ENCODE data around the gene FDX1. TPM values are rescaled to one million over a fixed set of nuclear protein-coding genes. Genes with fewer than 3 reads are reported as not detected.
A peak's percentile ranks its signal among the peaks of the same experiment; 100 is the strongest.

The FDX1 gene
- total RNA-seq, 1 experiment from 2014 or later = 14.5 TPM

- Histone ChIP-seq H3K27ac (ENCODE audit: low read depth, low read length) (no peak overlapping the region), H4K20me1 (ENCODE audit: insufficient read depth) (no peaks in the 10 kb centered on the region), H3K9me2 (ENCODE audit: insufficient read depth) (no peaks in the 10 kb centered on the region), H3K9ac (ENCODE audit: low read length) (no peak overlapping the region), H3K9me3 (ENCODE audit: control insufficient read depth in 1 of 2, insufficient read depth in 1 of 2, low read depth in 1 of 2, low read length in 2 of 2) (no peaks in the 10 kb centered on the region), H3K4me2 (ENCODE audit: low read length) (peak overlapping the region; percentile 35; the same call in 1 of the 2 replicates), H3K27me3 (ENCODE audit: insufficient read depth, low read length) (no peaks in the 10 kb centered on the region), H3K36me3 (ENCODE audit: control insufficient read depth in 1 of 2, insufficient read depth in 2 of 2, low read length in 2 of 2) (no peaks in the 10 kb centered on the region), H3K79me2 (ENCODE audit: insufficient read depth, low read length) (no peaks in the 10 kb centered on the region), H3K4me3 (replicated peaks in 1 of 2; ENCODE audit: low read depth in 1 of 2, low read length in 2 of 2) (no peak overlapping the region), H3K4me1 (ENCODE audit: control insufficient read depth in 1 of 2, insufficient read depth in 2 of 2, low read length in 2 of 2) (peaks cover 4 to 17% of the 10 kb centered on the region in 2 experiments; a peak in 3 of 4 replicates), H2AFZ (ENCODE audit: low read depth, low read length, poor library complexity, severe bottlenecking) (no peak overlapping the region)
- no TSS peak for BruUV-seq (replicated peaks)
- POLR2A ChIA-PET = no interaction called here
- DNase-seq (ENCODE audit: low read depth, low spot score) = no peak
- peak; percentile 69 for ATAC-seq
- TF ChIP-seq ELF1 (IDR thresholded peaks at IDR 0.05; ENCODE audit: borderline replicate concordance, low read depth) = no peak
- peak; percentile 84 for TF ChIP-seq CEBPB (IDR thresholded peaks at IDR 0.05; ENCODE audit: low read depth)
- TF ChIP-seq SP1 (IDR thresholded peaks at IDR 0.05; ENCODE audit: low read depth) = 0 out of 2 replicates have a peak, but pooled peaks have one; percentile 29
- peak; percentile 72 for TF ChIP-seq JUND (IDR thresholded peaks at IDR 0.05)
- TF ChIP-seq YY1 (IDR thresholded peaks at IDR 0.05; ENCODE audit: extremely low read depth, insufficient replicate concordance, low read depth, low read length) = no peak
- peak; percentile 34; the same call in 1 of the 2 replicates for TF ChIP-seq MAX (IDR thresholded peaks at IDR 0.05)
- TF ChIP-seq FOSL1 (IDR thresholded peaks at IDR 0.05; ENCODE audit: low read depth) = peak; percentile 91
- TF ChIP-seq POLR2AphosphoS5 (IDR thresholded peaks at IDR 0.05; ENCODE audit: low read depth, low read length) = 0 out of 2 replicates have a peak, but pooled peaks have one; percentile 17
- TF ChIP-seq TCF7L2 (IDR thresholded peaks at IDR 0.05; ENCODE audit: borderline replicate concordance, extremely low read depth, insufficient read depth, insufficient read length) = no peak
- TF ChIP-seq ATF3 (IDR thresholded peaks at IDR 0.05) = peak; percentile 85
- no peak for TF ChIP-seq ZNF274 (IDR thresholded peaks at IDR 0.05; ENCODE audit: low read depth, low read length)
- TF ChIP-seq CBX3 (IDR thresholded peaks at IDR 0.05; ENCODE audit: low read depth) = peak; percentile 71; the same call in 1 of the 2 replicates
- RAD21 ChIA-PET (ENCODE audit: low non-redundant PET in 1 of 2, low total read pairs in 2 of 2, uncharacterized antibody in 2 of 2, unreplicated experiment in 2 of 2) = no interaction called here
- CTCF ChIA-PET = no interaction called here
- intact Hi-C loops (cut with micrococcal nuclease) = loop anchor here (10.0 kb wide), 1 partner anchor 952 kb away; no protein-coding TSS in a partner anchor
Measured at GRCh38 chr11:110472858-110473257, 43.1 kb downstream of the FDX1 start.

All from HCT116 (cell line).